GM12878 (cell line): Measurements from ENCODE around the gene HRC. TPM values are rescaled to one million over a fixed set of nuclear protein-coding genes. Genes with fewer than 3 reads are reported as not detected.

Source experiments
- NBN ChIP-seq: fragments of 450-650 bp; IDR thresholded peaks from 2 replicates; pipeline ENCODE4 v1.6.1; 2016
- SMC3 ChIP-seq: IDR thresholded peaks from 2 replicates; pipeline ENCODE4 v1.6.1; 2011; ENCODE audit warnings: low read length, improper control_type of control experiment, borderline replicate concordance
- SPI1 ChIP-seq: IDR thresholded peaks from 2 replicates; pipeline ENCODE4 v1.6.1; 2011; ENCODE audit warnings: low read depth, mild to moderate bottlenecking, low read length, moderate library complexity, borderline replicate concordance; ENCODE audit not compliant: insufficient read depth
- SREBF2 ChIP-seq: IDR thresholded peaks from 2 replicates; pipeline ENCODE4 v1.6.1; 2012; ENCODE audit warnings: mild to moderate bottlenecking, low read length
- ZNF622 ChIP-seq: fragments of 450-650 bp; IDR thresholded peaks from 2 replicates; pipeline ENCODE4 v1.6.1; 2017; ENCODE audit warnings: mild to moderate bottlenecking, inconsistent platforms
- polyA plus RNA-seq, 11 experiments: library from polyadenylated mRNA; depleted of rRNA in 4 of 11; unstranded in 6 of 11; stranded (reverse) in 5 of 11; fragments of >200 nt; fragmentation: Nextera tagmentation in 4 of 11; fragmentation: Illumina TruSeq in 1 of 11; extraction: Ambion mirVana in 4 of 11; extraction: Trizol in 1 of 11; gene quantifications; 1 replicate in 1 of 11; 2 replicates in 10 of 11; pipeline versions ENCODE4 v1.2.1 to v1.2.3, GENCODE V29; 2011 to 2016; ENCODE audit warnings: inconsistent platforms in 2 of 11, missing spikeins in 2 of 11, low read depth in 1 of 11
- total RNA-seq, 4 experiments: library from RNA; depleted of rRNA in 3 of 4; stranded (reverse); fragments of >200 nt in 3 of 4; fragmentation: Illumina TruSeq in 1 of 4; extraction: Trizol in 1 of 4; gene quantifications; 2 replicates each; pipeline versions ENCODE4 v1.2.1 to v1.2.3, GENCODE V29; 2013 to 2021
- TF ChIP-seq, protein P1 (sequence below): fragments of 450-650 bp; formaldehyde crosslinking; IDR thresholded peaks from 2 replicates; pipeline ENCODE4 v1.5.0; 2022; ENCODE audit warnings: mild to moderate bottlenecking, missing genetic modification characterization
- TF ChIP-seq, protein P2 (sequence below): fragments of 450-650 bp; IDR thresholded peaks from 2 replicates; pipeline ENCODE4 v1.6.1; 2016; ENCODE audit warnings: mild to moderate bottlenecking, moderate library complexity, borderline replicate concordance
- TF ChIP-seq, protein P3 (sequence below): fragments of 450-650 bp; IDR thresholded peaks from 2 replicates; pipeline ENCODE4 v1.6.1; 2017; ENCODE audit warnings: mild to moderate bottlenecking, moderate library complexity
- TF ChIP-seq, protein P4 (sequence below): IDR thresholded peaks from 2 replicates; pipeline ENCODE4 v1.6.1; 2012; ENCODE audit warnings: improper control_type of control experiment, low read depth, low read length; ENCODE audit not compliant: insufficient replicate concordance

The HRC gene
- total and polyA plus RNA-seq, 10 of the 15 experiments (the other 5 are each of a cell fraction or from before 2014, with no cell fraction given), result 0.10 TPM; not detected in 9

DNA sequence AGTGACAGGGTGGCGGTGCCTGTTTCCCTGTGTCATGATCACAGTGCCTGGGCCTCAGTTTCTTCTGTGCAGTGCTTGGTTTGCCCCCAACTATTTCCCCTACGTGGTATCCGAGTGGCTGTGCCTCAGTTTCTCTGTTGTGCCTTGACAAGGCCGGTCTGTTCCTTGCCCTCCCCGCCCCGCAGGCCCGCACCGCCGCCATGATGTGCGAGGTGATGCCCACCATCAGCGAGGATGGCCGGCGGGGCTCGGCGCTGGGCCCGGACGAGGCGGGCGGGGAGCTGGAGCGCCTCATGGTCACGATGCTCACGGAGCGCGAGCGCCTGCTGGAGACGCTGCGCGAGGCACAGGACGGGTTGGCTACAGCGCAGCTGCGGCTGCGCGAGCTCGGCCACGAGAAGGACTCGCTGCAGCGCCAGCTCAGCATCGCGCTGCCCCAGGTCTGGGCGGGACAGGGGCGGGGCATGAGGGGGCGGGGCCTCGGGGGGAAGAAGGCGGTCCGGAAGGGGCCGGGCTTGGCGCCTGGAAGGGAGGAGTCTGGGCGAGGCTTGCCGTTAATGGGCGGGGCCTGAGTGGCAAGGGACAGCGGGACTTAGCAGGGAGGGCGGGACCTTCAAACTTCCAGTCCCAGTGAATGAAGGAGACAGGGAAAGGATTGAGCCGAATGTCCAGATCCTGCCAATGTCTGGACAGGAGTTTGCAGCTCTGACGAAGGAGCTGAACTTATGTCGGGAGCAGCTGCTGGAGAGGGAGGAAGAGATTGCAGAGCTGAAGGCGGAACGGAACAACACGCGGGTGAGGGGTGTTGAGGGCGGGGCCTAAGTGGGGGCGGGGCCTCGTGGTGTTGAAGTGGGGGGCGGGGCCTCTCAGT, 27.3 kb downstream of the HRC start (continued):
- TF ChIP-seq, protein P1, sequence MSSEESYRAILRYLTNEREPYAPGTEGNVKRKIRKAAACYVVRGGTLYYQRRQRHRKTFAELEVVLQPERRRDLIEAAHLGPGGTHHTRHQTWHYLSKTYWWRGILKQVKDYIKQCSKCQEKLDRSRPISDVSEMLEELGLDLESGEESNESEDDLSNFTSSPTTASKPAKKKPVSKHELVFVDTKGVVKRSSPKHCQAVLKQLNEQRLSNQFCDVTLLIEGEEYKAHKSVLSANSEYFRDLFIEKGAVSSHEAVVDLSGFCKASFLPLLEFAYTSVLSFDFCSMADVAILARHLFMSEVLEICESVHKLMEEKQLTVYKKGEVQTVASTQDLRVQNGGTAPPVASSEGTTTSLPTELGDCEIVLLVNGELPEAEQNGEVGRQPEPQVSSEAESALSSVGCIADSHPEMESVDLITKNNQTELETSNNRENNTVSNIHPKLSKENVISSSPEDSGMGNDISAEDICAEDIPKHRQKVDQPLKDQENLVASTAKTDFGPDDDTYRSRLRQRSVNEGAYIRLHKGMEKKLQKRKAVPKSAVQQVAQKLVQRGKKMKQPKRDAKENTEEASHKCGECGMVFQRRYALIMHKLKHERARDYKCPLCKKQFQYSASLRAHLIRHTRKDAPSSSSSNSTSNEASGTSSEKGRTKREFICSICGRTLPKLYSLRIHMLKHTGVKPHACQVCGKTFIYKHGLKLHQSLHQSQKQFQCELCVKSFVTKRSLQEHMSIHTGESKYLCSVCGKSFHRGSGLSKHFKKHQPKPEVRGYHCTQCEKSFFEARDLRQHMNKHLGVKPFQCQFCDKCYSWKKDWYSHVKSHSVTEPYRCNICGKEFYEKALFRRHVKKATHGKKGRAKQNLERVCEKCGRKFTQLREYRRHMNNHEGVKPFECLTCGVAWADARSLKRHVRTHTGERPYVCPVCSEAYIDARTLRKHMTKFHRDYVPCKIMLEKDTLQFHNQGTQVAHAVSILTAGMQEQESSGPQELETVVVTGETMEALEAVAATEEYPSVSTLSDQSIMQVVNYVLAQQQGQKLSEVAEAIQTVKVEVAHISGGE (CRISPR knock-in tag), result no peak
- TF ChIP-seq, protein P2, sequence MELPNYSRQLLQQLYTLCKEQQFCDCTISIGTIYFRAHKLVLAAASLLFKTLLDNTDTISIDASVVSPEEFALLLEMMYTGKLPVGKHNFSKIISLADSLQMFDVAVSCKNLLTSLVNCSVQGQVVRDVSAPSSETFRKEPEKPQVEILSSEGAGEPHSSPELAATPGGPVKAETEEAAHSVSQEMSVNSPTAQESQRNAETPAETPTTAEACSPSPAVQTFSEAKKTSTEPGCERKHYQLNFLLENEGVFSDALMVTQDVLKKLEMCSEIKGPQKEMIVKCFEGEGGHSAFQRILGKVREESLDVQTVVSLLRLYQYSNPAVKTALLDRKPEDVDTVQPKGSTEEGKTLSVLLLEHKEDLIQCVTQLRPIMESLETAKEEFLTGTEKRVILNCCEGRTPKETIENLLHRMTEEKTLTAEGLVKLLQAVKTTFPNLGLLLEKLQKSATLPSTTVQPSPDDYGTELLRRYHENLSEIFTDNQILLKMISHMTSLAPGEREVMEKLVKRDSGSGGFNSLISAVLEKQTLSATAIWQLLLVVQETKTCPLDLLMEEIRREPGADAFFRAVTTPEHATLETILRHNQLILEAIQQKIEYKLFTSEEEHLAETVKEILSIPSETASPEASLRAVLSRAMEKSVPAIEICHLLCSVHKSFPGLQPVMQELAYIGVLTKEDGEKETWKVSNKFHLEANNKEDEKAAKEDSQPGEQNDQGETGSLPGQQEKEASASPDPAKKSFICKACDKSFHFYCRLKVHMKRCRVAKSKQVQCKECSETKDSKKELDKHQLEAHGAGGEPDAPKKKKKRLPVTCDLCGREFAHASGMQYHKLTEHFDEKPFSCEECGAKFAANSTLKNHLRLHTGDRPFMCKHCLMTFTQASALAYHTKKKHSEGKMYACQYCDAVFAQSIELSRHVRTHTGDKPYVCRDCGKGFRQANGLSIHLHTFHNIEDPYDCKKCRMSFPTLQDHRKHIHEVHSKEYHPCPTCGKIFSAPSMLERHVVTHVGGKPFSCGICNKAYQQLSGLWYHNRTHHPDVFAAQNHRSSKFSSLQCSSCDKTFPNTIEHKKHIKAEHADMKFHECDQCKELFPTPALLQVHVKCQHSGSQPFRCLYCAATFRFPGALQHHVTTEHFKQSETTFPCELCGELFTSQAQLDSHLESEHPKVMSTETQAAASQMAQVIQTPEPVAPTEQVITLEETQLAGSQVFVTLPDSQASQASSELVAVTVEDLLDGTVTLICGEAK, result no peak
- TF ChIP-seq, protein P3, sequence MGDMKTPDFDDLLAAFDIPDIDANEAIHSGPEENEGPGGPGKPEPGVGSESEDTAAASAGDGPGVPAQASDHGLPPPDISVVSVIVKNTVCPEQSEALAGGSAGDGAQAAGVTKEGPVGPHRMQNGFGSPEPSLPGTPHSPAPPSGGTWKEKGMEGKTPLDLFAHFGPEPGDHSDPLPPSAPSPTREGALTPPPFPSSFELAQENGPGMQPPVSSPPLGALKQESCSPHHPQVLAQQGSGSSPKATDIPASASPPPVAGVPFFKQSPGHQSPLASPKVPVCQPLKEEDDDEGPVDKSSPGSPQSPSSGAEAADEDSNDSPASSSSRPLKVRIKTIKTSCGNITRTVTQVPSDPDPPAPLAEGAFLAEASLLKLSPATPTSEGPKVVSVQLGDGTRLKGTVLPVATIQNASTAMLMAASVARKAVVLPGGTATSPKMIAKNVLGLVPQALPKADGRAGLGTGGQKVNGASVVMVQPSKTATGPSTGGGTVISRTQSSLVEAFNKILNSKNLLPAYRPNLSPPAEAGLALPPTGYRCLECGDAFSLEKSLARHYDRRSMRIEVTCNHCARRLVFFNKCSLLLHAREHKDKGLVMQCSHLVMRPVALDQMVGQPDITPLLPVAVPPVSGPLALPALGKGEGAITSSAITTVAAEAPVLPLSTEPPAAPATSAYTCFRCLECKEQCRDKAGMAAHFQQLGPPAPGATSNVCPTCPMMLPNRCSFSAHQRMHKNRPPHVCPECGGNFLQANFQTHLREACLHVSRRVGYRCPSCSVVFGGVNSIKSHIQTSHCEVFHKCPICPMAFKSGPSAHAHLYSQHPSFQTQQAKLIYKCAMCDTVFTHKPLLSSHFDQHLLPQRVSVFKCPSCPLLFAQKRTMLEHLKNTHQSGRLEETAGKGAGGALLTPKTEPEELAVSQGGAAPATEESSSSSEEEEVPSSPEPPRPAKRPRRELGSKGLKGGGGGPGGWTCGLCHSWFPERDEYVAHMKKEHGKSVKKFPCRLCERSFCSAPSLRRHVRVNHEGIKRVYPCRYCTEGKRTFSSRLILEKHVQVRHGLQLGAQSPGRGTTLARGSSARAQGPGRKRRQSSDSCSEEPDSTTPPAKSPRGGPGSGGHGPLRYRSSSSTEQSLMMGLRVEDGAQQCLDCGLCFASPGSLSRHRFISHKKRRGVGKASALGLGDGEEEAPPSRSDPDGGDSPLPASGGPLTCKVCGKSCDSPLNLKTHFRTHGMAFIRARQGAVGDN, result peak; percentile 99
- TF ChIP-seq SPI1 (no peak), NBN (no peak), ZNF622 (no peak), SREBF2 (no peak), SMC3 (no peak)
- TF ChIP-seq, protein P4, sequence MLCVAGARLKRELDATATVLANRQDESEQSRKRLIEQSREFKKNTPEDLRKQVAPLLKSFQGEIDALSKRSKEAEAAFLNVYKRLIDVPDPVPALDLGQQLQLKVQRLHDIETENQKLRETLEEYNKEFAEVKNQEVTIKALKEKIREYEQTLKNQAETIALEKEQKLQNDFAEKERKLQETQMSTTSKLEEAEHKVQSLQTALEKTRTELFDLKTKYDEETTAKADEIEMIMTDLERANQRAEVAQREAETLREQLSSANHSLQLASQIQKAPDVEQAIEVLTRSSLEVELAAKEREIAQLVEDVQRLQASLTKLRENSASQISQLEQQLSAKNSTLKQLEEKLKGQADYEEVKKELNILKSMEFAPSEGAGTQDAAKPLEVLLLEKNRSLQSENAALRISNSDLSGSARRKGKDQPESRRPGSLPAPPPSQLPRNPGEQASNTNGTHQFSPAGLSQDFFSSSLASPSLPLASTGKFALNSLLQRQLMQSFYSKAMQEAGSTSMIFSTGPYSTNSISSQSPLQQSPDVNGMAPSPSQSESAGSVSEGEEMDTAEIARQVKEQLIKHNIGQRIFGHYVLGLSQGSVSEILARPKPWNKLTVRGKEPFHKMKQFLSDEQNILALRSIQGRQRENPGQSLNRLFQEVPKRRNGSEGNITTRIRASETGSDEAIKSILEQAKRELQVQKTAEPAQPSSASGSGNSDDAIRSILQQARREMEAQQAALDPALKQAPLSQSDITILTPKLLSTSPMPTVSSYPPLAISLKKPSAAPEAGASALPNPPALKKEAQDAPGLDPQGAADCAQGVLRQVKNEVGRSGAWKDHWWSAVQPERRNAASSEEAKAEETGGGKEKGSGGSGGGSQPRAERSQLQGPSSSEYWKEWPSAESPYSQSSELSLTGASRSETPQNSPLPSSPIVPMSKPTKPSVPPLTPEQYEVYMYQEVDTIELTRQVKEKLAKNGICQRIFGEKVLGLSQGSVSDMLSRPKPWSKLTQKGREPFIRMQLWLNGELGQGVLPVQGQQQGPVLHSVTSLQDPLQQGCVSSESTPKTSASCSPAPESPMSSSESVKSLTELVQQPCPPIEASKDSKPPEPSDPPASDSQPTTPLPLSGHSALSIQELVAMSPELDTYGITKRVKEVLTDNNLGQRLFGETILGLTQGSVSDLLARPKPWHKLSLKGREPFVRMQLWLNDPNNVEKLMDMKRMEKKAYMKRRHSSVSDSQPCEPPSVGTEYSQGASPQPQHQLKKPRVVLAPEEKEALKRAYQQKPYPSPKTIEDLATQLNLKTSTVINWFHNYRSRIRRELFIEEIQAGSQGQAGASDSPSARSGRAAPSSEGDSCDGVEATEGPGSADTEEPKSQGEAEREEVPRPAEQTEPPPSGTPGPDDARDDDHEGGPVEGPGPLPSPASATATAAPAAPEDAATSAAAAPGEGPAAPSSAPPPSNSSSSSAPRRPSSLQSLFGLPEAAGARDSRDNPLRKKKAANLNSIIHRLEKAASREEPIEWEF, result no peak
